Pancreas (tissue), 10 donors: ENCODE data around the gene RNF8. TPM values are rescaled to one million over a fixed set of nuclear protein-coding genes. Genes with fewer than 3 reads are reported as not detected.
"Not testable (repeated sequence)": the region's sequence is repeated elsewhere in the genome, so short reads cannot be mapped to it uniquely, and the experiment has no call there.

Source experiments
- ATAC-seq, 4 donors: fragments of 200-7000 bp; cut with Tn5 transposase; one replicate each; pipeline versions ENCODE4 v1.8.0 to v1.9.1; 2020; ENCODE audit warnings: mild to moderate bottlenecking in 4 of 4, moderate library complexity in 4 of 4
- DNase-seq, 6 donors: peaks; one replicate each; pipeline ENCODE4 v3.0.0-alpha.2; 2020
- FAIRE-seq: peaks from 2 replicates; lab custom pipeline; 2012; peaks lifted over from hg19 to GRCh38; lab: Jason Lieb, UNC
- H3K27ac ChIP-seq, 4 donors: fragments of 200-600 bp; sonication (generic); 1 replicate in 3 of 4; 2 replicates in 1 of 4; pipeline versions ENCODE4 v1.5.0 to v1.8.0; 2020
- H3K27me3 ChIP-seq, 4 donors: fragments of 200-600 bp; one replicate each; pipeline ENCODE4 v1.8.0; 2021
- H3K36me3 ChIP-seq, 3 donors: fragments of 200-600 bp; sonication (generic) in 1 of 3; one replicate each; pipeline versions ENCODE4 v1.5.0 to v1.8.0; 2020 to 2021
- H3K4me1 ChIP-seq, 3 donors: fragments of 200-600 bp; one replicate each; pipeline ENCODE4 v1.8.0; 2021
- H3K4me3 ChIP-seq, 4 donors: fragments of 200-600 bp; sonication (generic) in 2 of 4; one replicate each; pipeline versions ENCODE4 v1.5.0 to v1.8.0; 2020 to 2021
- H3K9me3 ChIP-seq, 4 donors: fragments of 200-600 bp; one replicate each; pipeline ENCODE4 v1.8.0; 2021
- whole genome bisulfite sequencing, 2 donors: extraction: QIAGEN DNeasy Blood & Tissue Kit; methylation state at CpG; one replicate each; pipeline ENCODE4 v1.1.7; 2013; 5-methylcytosine and 5-hydroxymethylcytosine counted together
- intact Hi-C, 3 donors: fragments of 100-400 bp; cut with DNase I; formaldehyde crosslinking; loops; one replicate each; pipeline versions ENCODE4 v1.11.1 to v1.14.2; 2022
- polyA plus RNA-seq, 2 donors: library from polyadenylated mRNA; stranded (reverse); fragments of 200-250 nt; gene quantifications; one replicate each; pipeline ENCODE4 v1.2.3, GENCODE V29; 2013
- total RNA-seq, 6 donors: library from RNA; stranded (reverse); fragmentation: NEBNext Ultra II Directional in 4 of 6; extraction: Animal tissue kit (Norgen Biotek cat#: 25700) in 4 of 6; gene quantifications; one replicate each; pipeline versions ENCODE4 v1.2.1 to v1.2.4, GENCODE V29; 2021 to 2023
- TF ChIP-seq, protein P1 (sequence below), 4 donors: fragments of 200-600 bp; sonication (generic) in 3 of 4; IDR thresholded peaks; one replicate each; pipeline versions ENCODE4 v1.5.0 to v1.8.0; 2021; ENCODE audit warnings: antibody characterized with exemption in 4 of 4
- donor health status: healthy with polysubstance abuse.
- donor health status: DM: no; HTN: no; CAD: no; lungs with moderate emphysema.
- donor health status: DM: no; HTN: no; CAD: no.
- donor health status: control.
- donor health status: control.
- donor health status: Bipolar disorder and iron deficiency.
- donor health status: DM: yes; HTN: yes; CAD: no.
- donor health status: DM: no; HTN: no; CAD: no.
- donor health status: DM: no; HTN: no; CAD: no.
- donor health status: DM: yes; HTN: yes; CAD: no.

RNF8 gene, protein sequence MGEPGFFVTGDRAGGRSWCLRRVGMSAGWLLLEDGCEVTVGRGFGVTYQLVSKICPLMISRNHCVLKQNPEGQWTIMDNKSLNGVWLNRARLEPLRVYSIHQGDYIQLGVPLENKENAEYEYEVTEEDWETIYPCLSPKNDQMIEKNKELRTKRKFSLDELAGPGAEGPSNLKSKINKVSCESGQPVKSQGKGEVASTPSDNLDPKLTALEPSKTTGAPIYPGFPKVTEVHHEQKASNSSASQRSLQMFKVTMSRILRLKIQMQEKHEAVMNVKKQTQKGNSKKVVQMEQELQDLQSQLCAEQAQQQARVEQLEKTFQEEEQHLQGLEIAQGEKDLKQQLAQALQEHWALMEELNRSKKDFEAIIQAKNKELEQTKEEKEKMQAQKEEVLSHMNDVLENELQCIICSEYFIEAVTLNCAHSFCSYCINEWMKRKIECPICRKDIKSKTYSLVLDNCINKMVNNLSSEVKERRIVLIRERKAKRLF
- total RNA-seq: 1 to 10 TPM; 3.9 to 8.2 (median 5.5) TPM
- polyA plus RNA-seq: 1 to 10 TPM; 5.8 to 8.5 TPM

- H3K27me3 ChIP-seq: no peaks in the 10 kb centered on the region
- peaks cover 0 to 3% (median 0%) of the 10 kb centered on the region in 3 donors for H3K4me1 ChIP-seq
- peak; percentile 88 to 98 (median 90) for DNase-seq
- no peak within 1 kb of the TSS for H3K27ac ChIP-seq
- H3K9me3 ChIP-seq: no peaks in the 10 kb centered on the region
- TF ChIP-seq, protein P1, sequence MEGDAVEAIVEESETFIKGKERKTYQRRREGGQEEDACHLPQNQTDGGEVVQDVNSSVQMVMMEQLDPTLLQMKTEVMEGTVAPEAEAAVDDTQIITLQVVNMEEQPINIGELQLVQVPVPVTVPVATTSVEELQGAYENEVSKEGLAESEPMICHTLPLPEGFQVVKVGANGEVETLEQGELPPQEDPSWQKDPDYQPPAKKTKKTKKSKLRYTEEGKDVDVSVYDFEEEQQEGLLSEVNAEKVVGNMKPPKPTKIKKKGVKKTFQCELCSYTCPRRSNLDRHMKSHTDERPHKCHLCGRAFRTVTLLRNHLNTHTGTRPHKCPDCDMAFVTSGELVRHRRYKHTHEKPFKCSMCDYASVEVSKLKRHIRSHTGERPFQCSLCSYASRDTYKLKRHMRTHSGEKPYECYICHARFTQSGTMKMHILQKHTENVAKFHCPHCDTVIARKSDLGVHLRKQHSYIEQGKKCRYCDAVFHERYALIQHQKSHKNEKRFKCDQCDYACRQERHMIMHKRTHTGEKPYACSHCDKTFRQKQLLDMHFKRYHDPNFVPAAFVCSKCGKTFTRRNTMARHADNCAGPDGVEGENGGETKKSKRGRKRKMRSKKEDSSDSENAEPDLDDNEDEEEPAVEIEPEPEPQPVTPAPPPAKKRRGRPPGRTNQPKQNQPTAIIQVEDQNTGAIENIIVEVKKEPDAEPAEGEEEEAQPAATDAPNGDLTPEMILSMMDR (IDR thresholded peaks at IDR 0.05): no peak
- peak within 1 kb of the TSS; percentile 53 to 83 (median 72) for H3K4me3 ChIP-seq
- ATAC-seq: peak; percentile 98 to 100 (median 100)
- 0% methylated on average over 54 of the region's 54 CpGs for WGBS, 2 donors
- no peaks in the 10 kb centered on the region for H3K36me3 ChIP-seq
- intact Hi-C loops: no loop called here
- no peak for FAIRE-seq
Observed at GRCh38 chr6:37353761-37354525, at the start of gene RNF8. TSS of gene RNF8 (plus strand) at chr6:37353983. CDS start at chr6:37354165, 182 bp downstream.

- Histone ChIP-seq H3K27me3 (no peaks in the 10 kb centered on the region), H3K4me1 (peaks cover 0 to 5% (median 0%) of the 10 kb centered on the region in 3 donors), H3K4me3 (no peak overlapping the region), H3K27ac (no peak overlapping the region), H3K36me3 (peaks cover 0 to 3% (median 0%) of the 10 kb centered on the region in 3 donors), H3K9me3 (no peaks in the 10 kb centered on the region)
- DNase-seq (no peak), ATAC-seq (no peak), FAIRE-seq (no peak)
- 97 to 99% methylated on average over 7 of the region's 7 CpGs for WGBS, 2 donors
- TF ChIP-seq, protein P1 (IDR thresholded peaks at IDR 0.05): no peak
- intact Hi-C loops: no loop called here
Observed at GRCh38 chr6:37304766-37305165, 49.0 kb upstream of the RNF8 start.

DNA sequence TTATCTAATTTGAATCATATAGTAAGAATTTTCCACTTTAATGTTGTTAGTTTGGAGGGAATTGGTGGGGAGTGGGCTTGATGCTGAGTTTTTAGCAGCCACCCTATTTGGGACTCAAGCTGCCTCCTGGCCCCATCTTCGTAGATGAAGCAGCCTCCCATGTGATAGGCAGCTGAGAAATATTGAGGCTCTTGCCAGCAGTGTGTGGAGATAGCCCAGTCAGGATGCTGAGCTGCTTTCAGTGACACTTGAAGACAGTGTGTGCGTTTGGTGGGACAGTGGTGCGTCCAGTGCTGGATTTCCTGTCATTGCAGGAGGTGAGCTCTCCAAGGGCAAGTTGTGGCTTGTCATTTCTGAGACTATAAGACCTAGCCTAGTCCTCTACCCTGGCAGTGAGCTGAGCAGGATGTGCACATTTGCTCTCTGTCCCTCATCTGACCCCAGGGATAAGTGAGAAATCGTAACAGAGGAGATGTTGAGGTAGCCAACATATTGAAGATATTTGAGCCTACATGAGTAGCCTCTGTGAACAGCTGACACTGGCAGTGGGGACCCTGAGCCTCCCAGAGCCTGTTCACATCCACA, 47.9 kb upstream of the RNF8 start:
- intact Hi-C loops: no loop called here
- FAIRE-seq: no peak
- Histone ChIP-seq H3K4me1 (peaks cover 0 to 5% (median 0%) of the 10 kb centered on the region in 3 donors), H3K36me3 (peaks cover 0 to 3% (median 0%) of the 10 kb centered on the region in 3 donors), H3K27ac (no peak overlapping the region), H3K4me3 (no peak overlapping the region), H3K9me3 (no peaks in the 10 kb centered on the region), H3K27me3 (no peaks in the 10 kb centered on the region)
- TF ChIP-seq, protein P1 (IDR thresholded peaks at IDR 0.05): no peak
- DNase-seq: no peak
- WGBS, 2 donors: 94 to 96% methylated on average over 4 of the region's 4 CpGs
- ATAC-seq: no peak

DNA sequence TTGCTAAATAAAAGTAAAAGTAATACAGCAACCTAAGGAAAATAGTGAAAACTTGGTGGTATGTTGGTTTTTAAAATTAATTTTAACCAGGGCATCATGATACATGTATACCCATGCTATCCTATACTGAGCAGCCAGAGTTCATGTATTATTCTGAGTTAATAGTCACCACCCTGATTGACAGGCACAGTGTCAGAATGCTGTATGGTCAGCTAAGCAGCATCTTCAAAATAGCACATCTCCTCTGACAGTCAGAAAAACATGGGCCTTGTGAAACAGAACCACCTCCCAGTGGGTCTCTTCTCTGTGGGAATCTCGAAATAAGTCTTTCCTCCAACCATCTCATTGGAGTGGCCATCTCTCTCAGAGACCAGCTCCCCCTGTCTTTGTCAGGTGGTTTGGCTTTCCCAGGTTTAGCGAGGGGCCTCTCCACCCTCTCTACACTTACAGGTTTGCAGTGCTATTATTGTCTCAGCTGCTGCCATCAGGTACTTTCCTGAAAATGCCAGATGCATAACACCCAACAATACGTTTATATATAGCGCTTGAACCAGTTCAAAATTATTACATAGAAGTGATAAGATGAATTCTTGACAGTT, 47.1 kb upstream of the RNF8 start:
- H3K4me1 ChIP-seq: peaks cover 0 to 5% (median 0%) of the 10 kb centered on the region in 3 donors
- ATAC-seq (no peak), FAIRE-seq (no peak), DNase-seq (no peak)
- H3K27me3 ChIP-seq: no peaks in the 10 kb centered on the region
- H3K27ac ChIP-seq: no peak overlapping the region
- TF ChIP-seq, protein P1 (IDR thresholded peaks at IDR 0.05): no peak
- WGBS, 2 donors: 89 to 91% methylated on average over 4 of the region's 4 CpGs
- peaks cover 0 to 3% (median 0%) of the 10 kb centered on the region in 3 donors for H3K36me3 ChIP-seq
- H3K9me3 ChIP-seq: no peaks in the 10 kb centered on the region
- no peak overlapping the region for H3K4me3 ChIP-seq
- intact Hi-C loops: no loop called here

DNA sequence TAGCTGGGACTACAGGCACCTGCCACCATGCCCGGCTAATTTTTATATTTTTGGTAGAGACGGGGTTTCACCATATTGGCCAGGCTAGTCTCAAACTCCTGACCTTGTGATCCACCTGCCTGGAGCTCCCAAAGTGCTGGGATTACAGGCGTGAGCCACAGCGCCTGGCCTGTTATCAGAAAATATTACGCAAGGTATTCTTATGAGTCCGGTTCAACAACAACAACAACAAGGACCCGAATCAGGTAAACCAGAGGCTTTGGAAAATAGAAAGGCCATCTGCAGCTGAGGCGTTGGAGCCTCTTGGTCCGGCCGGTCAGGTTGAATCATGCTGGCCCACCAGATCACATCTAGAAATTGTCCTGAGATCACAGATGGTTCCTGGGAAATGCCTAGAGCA, 46.3 kb upstream of the RNF8 start:
- H3K9me3 ChIP-seq, H3K27ac ChIP-seq, H3K4me3 ChIP-seq, H3K4me1 ChIP-seq, H3K36me3 ChIP-seq, FAIRE-seq, intact Hi-C loops, H3K27me3 ChIP-seq, DNase-seq: not testable (repeated sequence)
- 89 to 94% methylated on average over 10 of the region's 10 CpGs for WGBS, 2 donors
- peak in 1 of 4 donors; percentile 21 for ATAC-seq
